HL-60/S4 (cell line): ENCODE results near the gene SLCO3A1.
"Not testable (repeated sequence)": the region's sequence is repeated elsewhere in the genome, so short reads cannot be mapped to it uniquely, and the experiment has no call there.

Experiments used
- in situ Hi-C: fragments of 300-500 bp; cut with MboI; formaldehyde crosslinking; loops from 2 replicates; pipeline ENCODE4 v1.14.3; 2022; ENCODE audit warnings: low sequenced_read_pairs

SLCO3A1 gene

DNA sequence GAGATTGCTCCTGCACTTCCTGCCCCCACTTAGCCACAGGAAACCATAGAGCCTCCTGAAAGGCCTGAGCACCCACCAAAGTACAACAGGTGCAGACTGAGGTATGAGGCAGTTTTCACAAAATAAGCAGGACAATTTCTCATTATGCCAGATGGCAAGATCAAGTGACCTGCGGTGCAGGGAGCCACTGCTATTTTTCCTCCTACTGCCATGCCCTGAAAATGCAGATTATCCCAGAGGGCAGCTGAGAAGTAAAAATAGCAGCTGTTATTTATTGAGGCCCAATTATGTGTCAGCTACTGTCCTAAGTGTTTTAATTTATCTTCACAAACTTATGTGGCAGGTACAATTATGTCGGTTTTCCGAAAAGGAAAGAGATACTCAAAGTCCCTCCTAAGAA lies 330.6 kb downstream of the SLCO3A1 start:
- in situ Hi-C loops, result no loop called here

GRCh38 chr15:92184679-92185230 lies 331.2 kb downstream of the SLCO3A1 start:
- in situ Hi-C loops, result no loop called here

GRCh38 chr15:92187975-92188374 lies 334.5 kb downstream of the SLCO3A1 start:
- in situ Hi-C loops, result no loop called here

DNA sequence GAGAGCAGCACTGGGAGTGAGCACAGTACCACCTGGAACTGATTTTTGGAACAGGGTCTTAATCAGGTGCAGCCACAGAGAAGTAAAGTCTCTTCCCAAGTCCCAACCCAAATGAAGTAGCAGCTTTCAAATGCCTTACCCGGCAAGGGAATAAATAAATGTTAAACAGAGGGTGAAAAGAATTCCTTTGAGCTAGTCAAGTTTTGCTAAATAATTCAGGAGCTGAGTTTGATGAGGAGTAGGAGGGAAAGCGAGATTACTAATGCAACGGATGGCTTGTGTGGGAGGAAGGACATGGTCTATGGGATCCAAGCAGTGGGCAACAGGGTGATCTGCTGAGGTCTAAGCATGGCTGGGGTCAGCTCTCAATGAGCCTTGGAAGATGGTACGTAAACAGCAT lies 335.7 kb downstream of the SLCO3A1 start:
- in situ Hi-C loops, result no loop called here

- in situ Hi-C loops, result no loop called here
Measured at GRCh38 chr15:92195241-92195640, 341.7 kb downstream of the SLCO3A1 start.

DNA sequence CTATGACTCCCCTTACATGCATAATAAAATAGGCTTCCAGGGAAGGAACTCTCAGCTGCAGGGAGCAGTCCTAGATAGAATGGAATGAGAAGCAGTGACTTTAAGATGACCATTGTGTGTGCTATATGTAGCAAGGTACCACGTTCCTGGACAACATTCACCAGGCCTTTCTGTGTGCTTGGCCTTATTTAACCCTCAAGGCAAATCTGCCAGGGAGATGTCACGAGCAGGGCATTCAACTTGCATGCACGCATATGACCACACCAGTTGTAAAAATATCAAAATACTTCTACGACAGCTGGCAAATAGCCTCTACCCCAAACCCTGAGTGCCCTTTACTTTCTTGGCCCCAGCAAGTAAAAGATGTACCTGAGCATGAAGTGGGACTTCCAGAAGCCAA lies 342.8 kb downstream of the SLCO3A1 start:
- in situ Hi-C loops, result no loop called here

- in situ Hi-C loops, result no loop called here
Measured at GRCh38 chr15:92197746-92198145, 344.2 kb downstream of the SLCO3A1 start.

DNA sequence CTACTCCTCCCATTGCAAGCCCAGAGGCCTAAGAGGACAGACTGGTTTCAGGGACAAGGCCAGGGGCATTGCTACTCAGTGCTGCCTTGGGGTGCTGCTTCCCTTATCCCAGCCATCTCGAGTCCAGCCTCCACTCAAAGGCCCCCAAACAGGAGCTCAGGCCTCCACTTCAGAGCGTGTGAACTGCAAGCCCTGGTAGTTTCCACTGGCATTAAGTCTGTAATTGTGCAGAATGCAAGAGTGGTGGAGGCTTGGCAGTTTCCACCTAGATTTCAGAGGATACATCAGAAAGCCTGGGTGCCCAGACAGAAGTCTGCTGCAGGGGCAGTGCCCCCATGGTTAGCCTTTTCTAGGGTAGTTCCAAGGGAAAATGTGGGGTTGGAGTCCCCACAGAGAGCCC lies 347.4 kb downstream of the SLCO3A1 start:
- in situ Hi-C loops, result no loop called here

DNA sequence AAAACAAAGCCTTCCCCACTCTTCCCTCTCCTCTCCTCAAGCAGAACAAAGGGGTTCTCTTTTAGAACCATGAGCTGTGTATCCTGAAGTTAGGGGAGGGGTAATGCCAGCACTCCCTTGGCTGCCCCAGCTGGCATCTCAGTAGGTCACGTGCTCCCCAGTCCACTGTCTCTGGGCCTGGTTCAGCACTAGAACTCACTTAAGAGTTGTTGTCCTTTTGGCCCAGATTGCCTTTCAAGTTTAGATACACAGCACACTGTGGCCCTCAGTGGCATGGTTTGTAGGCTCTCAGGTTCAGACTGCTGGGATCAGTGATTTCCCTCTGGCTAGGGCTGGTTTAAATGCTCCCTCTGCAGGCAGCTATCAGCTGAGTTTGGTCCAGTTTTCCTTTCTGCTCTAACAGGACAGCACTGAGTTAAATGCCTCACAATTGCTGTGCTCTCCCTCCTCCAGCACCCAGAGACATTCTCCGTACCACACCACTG lies 351.8 kb downstream of the SLCO3A1 start:
- in situ Hi-C loops, result no loop called here

DNA sequence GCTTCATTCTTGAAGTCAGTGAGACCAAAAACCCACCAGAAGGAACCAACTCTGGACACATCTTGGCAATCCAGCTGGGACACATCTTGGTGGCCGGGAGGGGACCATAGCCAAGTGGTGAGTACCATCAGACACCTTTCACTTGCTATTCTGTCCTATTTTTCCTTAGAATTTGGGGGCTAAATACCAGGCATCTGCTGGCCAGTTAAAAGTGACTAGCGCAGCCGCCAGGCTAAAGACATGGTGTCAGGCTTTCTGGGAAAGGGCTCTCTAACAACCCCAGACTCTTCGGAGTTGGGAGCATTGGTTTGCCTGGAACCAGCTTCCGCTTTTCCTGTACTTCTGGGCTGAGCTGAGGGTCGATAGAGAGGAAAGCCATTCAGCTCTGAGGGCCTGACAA lies 354.1 kb downstream of the SLCO3A1 start:
- in situ Hi-C loops, result not testable (repeated sequence)
